Uterus (tissue), 2 donors: ENCODE data around the gene C1orf52.

Source experiments
- CTCF ChIP-seq, 4 experiments: fragments of 200-600 bp in 2 of 4; fragments of 450-650 bp in 2 of 4; sonication (generic) in 2 of 4; IDR thresholded peaks; one replicate each; pipeline ENCODE4 v1.5.1; 2016 to 2019; ENCODE audit warnings: antibody characterized with exemption in 4 of 4, mild to moderate bottlenecking in 2 of 4, moderate library complexity in 1 of 4
- POLR2A ChIP-seq, 2 donors: fragments of 450-650 bp; IDR thresholded peaks; one replicate each; pipeline ENCODE4 v1.6.1; 2016; ENCODE audit warnings: antibody characterized with exemption in 2 of 2, mild to moderate bottlenecking in 1 of 2, moderate library complexity in 1 of 2

- TF ChIP-seq CTCF (IDR thresholded peaks at IDR 0.05) (no peak), POLR2A (IDR thresholded peaks at IDR 0.05) (no peak)
Measured at GRCh38 chr1:85244271-85245061, 15.0 kb downstream of the C1orf52 start.
